HepG2 (cell line): ENCODE results near the gene TMEM63B. TPM values are rescaled to one million over a fixed set of nuclear protein-coding genes. Genes with fewer than 3 reads are reported as not detected.

ENCODE experiments used
- ATAC-seq: fragments of 200-7000 bp; cut with Tn5 transposase; 3 replicates; pipeline ENCODE4 v1.9.1; 2020; ENCODE audit warnings: mild to moderate bottlenecking, moderate library complexity
- BruUV-seq: library from RNA; stranded (reverse); fragments of 400-500 nt; replicated peaks from 2 replicates; lab custom pipeline; 2021; lab: Mats Ljungman, UMichigan
- CTCF ChIA-PET: fragments of 300-600 bp; formaldehyde crosslinking; extraction: SDS; loops from one replicate; lab custom pipeline; 2021; ENCODE audit warnings: low total read pairs, inconsistent platforms, low intra/inter-chr PET ratio; lab: Yijun Ruan, JAX
- POLR2A ChIA-PET: fragments of 350-600 bp; sonication (Branson Sonifier 250); formaldehyde crosslinking; loops from one replicate; lab custom pipeline; 2020; ENCODE audit warnings: antibody characterized with exemption, inconsistent platforms; lab: Yijun Ruan, JAX
- DNase-seq: peaks from one replicate; pipeline ENCODE4 v3.0.0-alpha.2; 2015; ENCODE audit warnings: low spot score
- FAIRE-seq: peaks from 3 replicates; lab custom pipeline; 2011; peaks lifted over from hg19 to GRCh38; lab: Jason Lieb, UNC
- H2AFZ ChIP-seq: one replicate; pipeline ENCODE4 v1.6.1; 2011; ENCODE audit warnings: low read length, inconsistent platforms
- H3K27ac ChIP-seq: fragments of 300-600 bp; 3 replicates; pipeline ENCODE4 v1.8.0; 2011; ENCODE audit warnings: mixed run types, mild to moderate bottlenecking, mixed read lengths, low read length, inconsistent platforms; ENCODE audit not compliant: insufficient read depth; ENCODE audit errors: extremely low read length
- H3K27me3 ChIP-seq, 2 experiments: fragments of 200-600 bp in 1 of 2; 2 replicates in 1 of 2; 3 replicates in 1 of 2; pipeline versions ENCODE4 v1.6.0 to v1.8.0; 2011; ENCODE audit warnings: low read length in 2 of 2, mild to moderate bottlenecking in 2 of 2, moderate library complexity in 2 of 2, inconsistent platforms in 1 of 2; ENCODE audit not compliant: insufficient read depth in 2 of 2, control insufficient read depth in 1 of 2
- H3K36me3 ChIP-seq, 2 experiments: fragments of 200-600 bp in 1 of 2; replicated peaks in 1 of 2; 2 replicates in 1 of 2; 3 replicates in 1 of 2; pipeline versions ENCODE4 v1.5.1 to v1.8.0; 2011; ENCODE audit warnings: low read length in 2 of 2, inconsistent platforms in 1 of 2; ENCODE audit not compliant: insufficient read depth in 2 of 2, control insufficient read depth in 1 of 2
- H3K4me1 ChIP-seq: 2 replicates; pipeline ENCODE4 v1.5.1; 2012; ENCODE audit warnings: low read length, inconsistent platforms; ENCODE audit not compliant: insufficient read depth
- H3K4me2 ChIP-seq: 2 replicates; pipeline ENCODE4 v1.6.0; 2011; ENCODE audit warnings: low read depth, low read length, inconsistent platforms
- H3K4me3 ChIP-seq, 3 experiments: fragments of 200-600 bp in 1 of 3; sonication (generic), shearing (Covaris generic) in 1 of 3; replicated peaks in 1 of 3; 2 replicates each; pipeline ENCODE4 v1.5.1; 2011 to 2016; ENCODE audit warnings: low read length in 3 of 3, inconsistent platforms in 2 of 3, low read depth in 2 of 3, mild to moderate bottlenecking in 2 of 3, control low read depth in 1 of 3, mixed read lengths in 1 of 3; ENCODE audit not compliant: insufficient read depth in 1 of 3
- H3K79me2 ChIP-seq: one replicate; pipeline ENCODE4 v1.6.1; 2011; ENCODE audit warnings: low read length, inconsistent platforms; ENCODE audit not compliant: insufficient read depth
- H3K9ac ChIP-seq: 2 replicates; pipeline ENCODE4 v1.6.0; 2011; ENCODE audit warnings: mild to moderate bottlenecking, low read depth, low read length, inconsistent platforms; ENCODE audit not compliant: insufficient read depth
- H3K9me3 ChIP-seq: 2 replicates; pipeline ENCODE4 v1.5.1; 2012; ENCODE audit warnings: mild to moderate bottlenecking, low read length
- H4K20me1 ChIP-seq: 2 replicates; pipeline ENCODE4 v1.6.0; 2011; ENCODE audit warnings: inconsistent platforms, mild to moderate bottlenecking, low read length, moderate library complexity; ENCODE audit not compliant: insufficient read depth
- AKAP8 ChIP-seq: sonication (generic); formaldehyde crosslinking; IDR thresholded peaks from 2 replicates; pipeline ENCODE4 v1.5.1; 2020; ENCODE audit warnings: mild to moderate bottlenecking, missing genetic modification reagents
- ARNTL ChIP-seq: sonication (generic); formaldehyde crosslinking; IDR thresholded peaks from 2 replicates; pipeline ENCODE4 v1.4.0; 2020; ENCODE audit warnings: mild to moderate bottlenecking, missing genetic modification reagents
- BORCS8-MEF2B ChIP-seq: sonication (generic); formaldehyde crosslinking; IDR thresholded peaks from 2 replicates; pipeline ENCODE4 v1.8.0; 2022; ENCODE audit warnings: mild to moderate bottlenecking, missing genetic modification reagents
- EP300 ChIP-seq, 3 experiments: sonication (generic) in 1 of 3; formaldehyde crosslinking in 1 of 3; IDR thresholded peaks; 2 replicates each; pipeline versions ENCODE4 v1.5.1 to v1.6.1; 2011 to 2020; ENCODE audit warnings: low read depth in 2 of 3, low read length in 2 of 3, borderline replicate concordance in 1 of 3, improper control_type of control experiment in 1 of 3, mild to moderate bottlenecking in 1 of 3, missing genetic modification reagents in 1 of 3, moderate library complexity in 1 of 3
- EZH2 ChIP-seq: conservative IDR thresholded peaks from 2 replicates; pipeline ENCODE4 v1.6.1; 2012; ENCODE audit warnings: mild to moderate bottlenecking, low read depth, low read length, moderate library complexity
- KAT7 ChIP-seq: IDR thresholded peaks from 2 replicates; pipeline ENCODE4 v1.6.1; 2018; ENCODE audit warnings: borderline replicate concordance, missing compliant biosample characterization
- PLRG1 ChIP-seq: fragments of 450-650 bp; conservative IDR thresholded peaks from 2 replicates; pipeline ENCODE4 v1.6.1; 2016
- PRDM10 ChIP-seq: sonication (generic); formaldehyde crosslinking; IDR thresholded peaks from 2 replicates; pipeline ENCODE4 v1.4.0; 2020; ENCODE audit warnings: low read depth, missing genetic modification reagents
- STAG1 ChIP-seq: sonication (generic); formaldehyde crosslinking; IDR thresholded peaks from 2 replicates; pipeline ENCODE4 v1.4.0; 2020; ENCODE audit warnings: missing genetic modification reagents
- TEAD2 ChIP-seq: sonication (generic); formaldehyde crosslinking; IDR thresholded peaks from 2 replicates; pipeline ENCODE4 v1.9.0; 2021; ENCODE audit warnings: missing genetic modification reagents
- ZBTB42 ChIP-seq: sonication (generic); formaldehyde crosslinking; IDR thresholded peaks from 2 replicates; pipeline ENCODE4 v1.5.0; 2020; ENCODE audit warnings: mild to moderate bottlenecking, missing genetic modification reagents
- ZNF138 ChIP-seq: sonication (generic); formaldehyde crosslinking; IDR thresholded peaks from 2 replicates; pipeline ENCODE4 v1.5.0; 2020; ENCODE audit warnings: mild to moderate bottlenecking, low read depth, missing genetic modification reagents
- ZNF224 ChIP-seq: sonication (generic); formaldehyde crosslinking; IDR thresholded peaks from 2 replicates; pipeline ENCODE4 v1.5.0; 2020; ENCODE audit warnings: mild to moderate bottlenecking, missing genetic modification reagents
- ZNF225 ChIP-seq: sonication (generic); formaldehyde crosslinking; IDR thresholded peaks from 2 replicates; pipeline ENCODE4 v1.4.0; 2020; ENCODE audit warnings: mild to moderate bottlenecking, missing genetic modification reagents
- ZNF263 ChIP-seq: sonication (generic); formaldehyde crosslinking; IDR thresholded peaks from 2 replicates; pipeline ENCODE4 v1.4.0; 2020; ENCODE audit warnings: missing genetic modification reagents
- ZNF350 ChIP-seq: sonication (generic); formaldehyde crosslinking; IDR thresholded peaks from 2 replicates; pipeline ENCODE4 v1.4.0; 2020; ENCODE audit warnings: mild to moderate bottlenecking, low read depth, missing genetic modification reagents, borderline replicate concordance
- ZNF501 ChIP-seq: sonication (generic); formaldehyde crosslinking; IDR thresholded peaks from 2 replicates; pipeline ENCODE4 v1.5.1; 2020; ENCODE audit warnings: mild to moderate bottlenecking, moderate library complexity, missing genetic modification reagents
- ZNF703 ChIP-seq: sonication (generic); formaldehyde crosslinking; IDR thresholded peaks from 2 replicates; pipeline ENCODE4 v1.5.1; 2020; ENCODE audit warnings: missing genetic modification reagents, mild to moderate bottlenecking, moderate library complexity, borderline replicate concordance
- ZNF768 ChIP-seq: sonication (generic); formaldehyde crosslinking; IDR thresholded peaks from 2 replicates; pipeline ENCODE4 v1.4.0; 2020; ENCODE audit warnings: missing genetic modification reagents
- WGBS: methylation state at CpG from one replicate; pipeline ENCODE4 v1.1.6; 2017; ENCODE audit warnings: low lambda C conversion rate; 5-methylcytosine and 5-hydroxymethylcytosine counted together
- in situ Hi-C: cut with HindIII; loops from 2 replicates; pipeline ENCODE4 v1.10.0; 2017; ENCODE audit warnings: low pct_unique_long_range_greater_than_20kb; ENCODE audit not compliant: extremely low pct_ligation_motif_present
- intact Hi-C: fragments of 100-400 bp; cut with micrococcal nuclease; formaldehyde crosslinking; loops from one replicate; pipeline ENCODE4 v1.10.0; 2022; ENCODE audit not compliant: unreplicated experiment
- polyA plus RNA-seq, 8 experiments: library from polyadenylated mRNA; depleted of rRNA in 3 of 8; stranded (reverse) in 7 of 8; unstranded in 1 of 8; fragments of >200 nt; fragmentation: Illumina TruSeq in 4 of 8; extraction: Trizol in 4 of 8; gene quantifications; 2 replicates each; pipeline versions ENCODE4 v1.2.1 to v1.2.3, GENCODE V29; 2011 to 2016; ENCODE audit warnings: low read depth in 4 of 8, missing spikeins in 1 of 8, mixed read lengths in 1 of 8; ENCODE audit not compliant: insufficient read depth in 1 of 8
- total RNA-seq, 5 experiments: library from RNA; depleted of rRNA; stranded (reverse); fragments of >200 nt; fragmentation: Illumina TruSeq; extraction: Trizol; gene quantifications; 2 replicates each; pipeline ENCODE4 v1.2.3, GENCODE V29; 2016; ENCODE audit warnings: low read depth in 1 of 5
- TF ChIP-seq, protein P1 (sequence below): IDR thresholded peaks from 2 replicates; pipeline ENCODE4 v1.6.1; 2016; ENCODE audit warnings: missing compliant biosample characterization, missing genetic modification reagents, borderline replicate concordance

Gene TMEM63B
- total and polyA plus RNA-seq, 2 of the 13 experiments (the other 11 are each of a cell fraction or from before 2014, with no cell fraction given): 27.4 to 75.8 TPM

DNA sequence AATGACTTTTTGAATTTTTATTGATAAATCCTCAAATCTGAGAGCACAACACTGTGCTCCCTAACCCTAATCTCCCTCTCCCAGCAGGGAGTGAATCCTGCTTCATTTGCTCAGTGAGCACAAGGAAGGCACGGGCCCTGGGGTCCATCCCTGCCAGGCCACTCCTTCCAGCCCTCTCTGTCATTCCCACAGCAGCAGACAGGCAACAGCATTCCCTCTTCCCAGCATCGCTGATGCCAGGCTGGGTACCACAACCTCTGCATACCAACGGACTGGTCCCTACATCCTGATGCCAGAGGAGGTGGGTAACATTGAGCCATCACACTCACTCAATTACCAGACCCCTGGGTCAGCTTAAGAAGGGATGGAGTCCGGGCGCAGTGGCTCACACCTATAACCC is 34.3 kb upstream of the TMEM63B start:
- no peaks in the 10 kb centered on the region for H3K27me3 ChIP-seq
- no peak overlapping the region for H2AFZ ChIP-seq
- 90% methylated on average over 5 of the region's 5 CpGs for WGBS
- H3K9ac ChIP-seq: peak overlapping the region; percentile 41; the same call in 1 of the 2 replicates
- no peaks in the 10 kb centered on the region for H3K36me3 ChIP-seq
- H3K27ac ChIP-seq: peak overlapping the region; percentile 76
- H3K4me3 ChIP-seq: peak overlapping the region in 1 of 3 experiments; percentile 29; a peak in 1 of 6 replicates
- FAIRE-seq: no peak
- no peaks in the 10 kb centered on the region for H3K79me2 ChIP-seq
- in situ Hi-C loops (no loop called here), intact Hi-C loops (loop anchor here (10.0 kb wide), 1 partner anchor 242 kb away; no protein-coding TSS in a partner anchor)
- no peak for DNase-seq
- no TSS peak for BruUV-seq
- H3K4me1 ChIP-seq: peaks cover 76% of the 10 kb centered on the region
- CTCF ChIA-PET: no interaction called here
- H3K9me3 ChIP-seq: no peaks in the 10 kb centered on the region
- H4K20me1 ChIP-seq: no peaks in the 10 kb centered on the region
- peak overlapping the region; percentile 36; the same call in 1 of the 2 replicates for H3K4me2 ChIP-seq
- POLR2A ChIA-PET: interaction anchor here (1.1 kb wide), 2 partner anchors 34 to 64 kb away, joined by 4 to 5 read pairs; partner anchors contain the start of genes MRPL14 and TMEM63B
- ATAC-seq: no peak
- TF ChIP-seq ZBTB42 (CRISPR knock-in tag): no peak
- 0 out of 2 replicates have a peak, but pooled peaks have one; percentile 0 for TF ChIP-seq ZNF501
- TF ChIP-seq KAT7 (CRISPR knock-in tag): no peak
- peak; percentile 84; the same call in 1 of the 2 replicates for TF ChIP-seq ZNF225 (CRISPR knock-in tag)
- peak; percentile 43; the same call in 1 of the 2 replicates for TF ChIP-seq ZNF138 (CRISPR knock-in tag)
- TF ChIP-seq TEAD2 (CRISPR knock-in tag): no peak
- no peak for TF ChIP-seq ZNF224 (CRISPR knock-in tag)
- TF ChIP-seq EP300 (IDR thresholded peaks at IDR 0.05; ENCODE audit: low read depth in 2 of 2, low read length in 2 of 2): no peak
- no peak for TF ChIP-seq EP300 (CRISPR knock-in tag; IDR thresholded peaks at IDR 0.05; ENCODE audit: borderline replicate concordance)
- TF ChIP-seq AKAP8: no peak
- 0 out of 2 replicates have a peak, but pooled peaks have one; percentile 40 for TF ChIP-seq ZNF350 (CRISPR knock-in tag)
- TF ChIP-seq PLRG1: no peak
- no peak for TF ChIP-seq BORCS8-MEF2B (CRISPR knock-in tag)
- TF ChIP-seq STAG1 (CRISPR knock-in tag): no peak
- TF ChIP-seq, protein P1, sequence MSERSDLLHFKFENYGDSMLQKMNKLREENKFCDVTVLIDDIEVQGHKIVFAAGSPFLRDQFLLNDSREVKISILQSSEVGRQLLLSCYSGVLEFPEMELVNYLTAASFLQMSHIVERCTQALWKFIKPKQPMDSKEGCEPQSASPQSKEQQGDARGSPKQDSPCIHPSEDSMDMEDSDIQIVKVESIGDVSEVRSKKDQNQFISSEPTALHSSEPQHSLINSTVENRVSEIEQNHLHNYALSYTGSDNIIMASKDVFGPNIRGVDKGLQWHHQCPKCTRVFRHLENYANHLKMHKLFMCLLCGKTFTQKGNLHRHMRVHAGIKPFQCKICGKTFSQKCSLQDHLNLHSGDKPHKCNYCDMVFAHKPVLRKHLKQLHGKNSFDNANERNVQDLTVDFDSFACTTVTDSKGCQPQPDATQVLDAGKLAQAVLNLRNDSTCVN (CRISPR knock-in tag): 0 out of 2 replicates have a peak, but pooled peaks have one; percentile 21
- TF ChIP-seq EZH2: no peak
- 0 out of 2 replicates have a peak, but pooled peaks have one; percentile 42 for TF ChIP-seq ZNF768
- 0 out of 2 replicates have a peak, but pooled peaks have one; percentile 11 for TF ChIP-seq PRDM10 (CRISPR knock-in tag)
- no peak for TF ChIP-seq ZNF703 (CRISPR knock-in tag)
- TF ChIP-seq ZNF263 (CRISPR knock-in tag): peak; percentile 90
- no peak for TF ChIP-seq ARNTL (CRISPR knock-in tag)
